Erythroblast (primary cell): Measurements from ENCODE around the gene MCF2L.

Experiments used
- GATA1 ChIP-seq: IDR thresholded peaks from 2 replicates; pipeline ENCODE4 v1.6.1; 2011; ENCODE audit warnings: low read depth, mild to moderate bottlenecking, control low read depth, low read length, moderate library complexity
- POLR2A ChIP-seq: IDR thresholded peaks from 2 replicates; pipeline ENCODE4 v1.6.1; 2011; ENCODE audit warnings: mild to moderate bottlenecking, low read length

DNA sequence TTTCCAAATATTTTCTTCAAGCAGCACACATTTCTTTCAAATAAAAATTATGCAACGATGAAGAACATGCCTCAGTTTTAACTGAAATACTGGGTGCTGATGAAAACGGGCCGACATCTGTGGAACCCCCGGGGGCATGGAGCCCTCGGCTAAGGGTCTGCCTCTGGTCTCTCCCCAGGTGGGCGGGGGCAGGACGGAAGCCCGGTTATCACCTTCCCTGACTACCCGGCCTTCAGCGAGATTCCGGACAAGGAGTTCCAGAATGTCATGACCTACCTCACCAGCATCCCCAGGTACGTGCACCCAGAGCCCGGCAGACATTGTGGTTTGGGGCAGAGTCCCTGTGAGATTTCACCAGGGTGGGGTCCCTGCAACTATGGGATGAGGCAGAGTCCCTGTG, 55.5 kb downstream of the MCF2L start:
- TF ChIP-seq POLR2A (no peak), GATA1 (no peak)
